DND-41 (cell line): ENCODE measurements around the gene RBM10.

Experiments used
- ATAC-seq: fragments of 200-7000 bp; cut with Tn5 transposase; 3 replicates; pipeline ENCODE4 v1.9.1; 2021; ENCODE audit warnings: low read depth; ENCODE audit not compliant: insufficient read depth
- DNase-seq: peaks from one replicate; pipeline ENCODE4 v3.0.0-alpha.2; 2020
- H2AFZ ChIP-seq: 2 replicates; pipeline ENCODE4 v1.6.0; 2012; ENCODE audit warnings: low read depth, low read length
- H3K27ac ChIP-seq: 2 replicates; pipeline ENCODE4 v1.5.1; 2012; ENCODE audit warnings: low read length, inconsistent platforms
- H3K27me3 ChIP-seq: fragments of 200-600 bp; sonication (generic); 2 replicates; pipeline ENCODE4 v1.6.0; 2012; ENCODE audit warnings: low read length, mild to moderate bottlenecking, inconsistent platforms; ENCODE audit not compliant: insufficient read depth, poor library complexity
- H3K36me3 ChIP-seq: 2 replicates; pipeline ENCODE4 v1.5.1; 2012; ENCODE audit warnings: low read length, inconsistent platforms; ENCODE audit not compliant: insufficient read depth
- H3K4me1 ChIP-seq: 2 replicates; pipeline ENCODE4 v1.5.1; 2012; ENCODE audit warnings: mild to moderate bottlenecking, low read length; ENCODE audit not compliant: insufficient read depth
- H3K4me2 ChIP-seq: 2 replicates; pipeline ENCODE4 v1.6.0; 2012; ENCODE audit warnings: mild to moderate bottlenecking, moderate library complexity, low read length, inconsistent platforms; ENCODE audit not compliant: insufficient read depth
- H3K4me3 ChIP-seq, 2 experiments: fragments of 200-600 bp in 1 of 2; shearing (Covaris generic) in 1 of 2; 2 replicates each; pipeline ENCODE4 v1.5.1; 2012 to 2016; ENCODE audit warnings: inconsistent platforms in 2 of 2, low read length in 2 of 2, mild to moderate bottlenecking in 2 of 2, low read depth in 1 of 2, moderate library complexity in 1 of 2
- H3K79me2 ChIP-seq: 2 replicates; pipeline ENCODE4 v1.6.0; 2012; ENCODE audit warnings: low read length, inconsistent platforms; ENCODE audit not compliant: insufficient read depth
- H3K9ac ChIP-seq: 2 replicates; pipeline ENCODE4 v1.6.0; 2012; ENCODE audit warnings: low read depth, mild to moderate bottlenecking, inconsistent platforms, low read length, moderate library complexity
- H3K9me3 ChIP-seq: 2 replicates; pipeline ENCODE4 v1.5.1; 2012; ENCODE audit warnings: low read length, moderate library complexity, mild to moderate bottlenecking, inconsistent platforms; ENCODE audit not compliant: insufficient read depth, severe bottlenecking
- H4K20me1 ChIP-seq: 2 replicates; pipeline ENCODE4 v1.6.0; 2012; ENCODE audit warnings: low read length; ENCODE audit not compliant: insufficient read depth
- EZH2 ChIP-seq: IDR thresholded peaks from 3 replicates; pipeline ENCODE4 v1.6.1; 2012; ENCODE audit warnings: borderline replicate concordance, low read depth, mild to moderate bottlenecking, moderate library complexity, low read length, inconsistent platforms; ENCODE audit not compliant: severe bottlenecking
- TF ChIP-seq, protein P1 (sequence below): IDR thresholded peaks from 2 replicates; pipeline ENCODE4 v1.5.1; 2012; ENCODE audit warnings: borderline replicate concordance, low read length, moderate library complexity, mild to moderate bottlenecking; ENCODE audit not compliant: poor library complexity, severe bottlenecking; ENCODE audit errors: extremely low read depth

Gene RBM10

DNA sequence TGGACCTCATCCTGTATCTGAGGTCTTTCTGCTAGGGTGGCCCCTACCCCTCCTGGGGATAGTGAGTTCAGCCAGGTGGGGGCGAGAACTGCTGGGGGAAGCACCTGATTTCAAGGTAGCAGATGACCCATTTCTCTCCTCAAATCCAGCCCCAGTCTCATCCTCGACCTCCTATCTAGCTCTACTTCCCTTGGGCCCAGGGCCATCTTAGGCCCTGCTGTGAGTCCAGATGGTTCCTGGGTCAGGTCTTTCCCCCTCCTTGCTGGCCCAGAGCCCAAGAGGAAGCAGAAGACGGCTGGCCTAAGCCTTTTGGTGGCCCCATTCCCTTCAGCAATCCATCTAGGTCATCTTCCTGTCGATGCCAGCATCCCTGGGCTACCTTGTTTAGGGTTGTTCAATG, 76.7 kb downstream of the RBM10 start:
- DNase-seq (no peak), ATAC-seq (no peak)
- Histone ChIP-seq H3K27me3 (no peaks in the 10 kb centered on the region), H3K27ac (no peak overlapping the region; the same call in 1 of the 2 replicates), H3K79me2 (peaks cover 50% of the 10 kb centered on the region), H2AFZ (no peak overlapping the region), H3K36me3 (peaks cover 71% of the 10 kb centered on the region), H3K4me2 (no peak overlapping the region; the same call in 1 of the 2 replicates), H3K9me3 (no peaks in the 10 kb centered on the region), H3K4me3 (no peak overlapping the region), H3K9ac (no peak overlapping the region), H4K20me1 (peaks cover 51% of the 10 kb centered on the region), H3K4me1 (peaks cover 31% of the 10 kb centered on the region)
- no peak for TF ChIP-seq EZH2
- TF ChIP-seq, protein P1, sequence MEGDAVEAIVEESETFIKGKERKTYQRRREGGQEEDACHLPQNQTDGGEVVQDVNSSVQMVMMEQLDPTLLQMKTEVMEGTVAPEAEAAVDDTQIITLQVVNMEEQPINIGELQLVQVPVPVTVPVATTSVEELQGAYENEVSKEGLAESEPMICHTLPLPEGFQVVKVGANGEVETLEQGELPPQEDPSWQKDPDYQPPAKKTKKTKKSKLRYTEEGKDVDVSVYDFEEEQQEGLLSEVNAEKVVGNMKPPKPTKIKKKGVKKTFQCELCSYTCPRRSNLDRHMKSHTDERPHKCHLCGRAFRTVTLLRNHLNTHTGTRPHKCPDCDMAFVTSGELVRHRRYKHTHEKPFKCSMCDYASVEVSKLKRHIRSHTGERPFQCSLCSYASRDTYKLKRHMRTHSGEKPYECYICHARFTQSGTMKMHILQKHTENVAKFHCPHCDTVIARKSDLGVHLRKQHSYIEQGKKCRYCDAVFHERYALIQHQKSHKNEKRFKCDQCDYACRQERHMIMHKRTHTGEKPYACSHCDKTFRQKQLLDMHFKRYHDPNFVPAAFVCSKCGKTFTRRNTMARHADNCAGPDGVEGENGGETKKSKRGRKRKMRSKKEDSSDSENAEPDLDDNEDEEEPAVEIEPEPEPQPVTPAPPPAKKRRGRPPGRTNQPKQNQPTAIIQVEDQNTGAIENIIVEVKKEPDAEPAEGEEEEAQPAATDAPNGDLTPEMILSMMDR = no peak

DNA sequence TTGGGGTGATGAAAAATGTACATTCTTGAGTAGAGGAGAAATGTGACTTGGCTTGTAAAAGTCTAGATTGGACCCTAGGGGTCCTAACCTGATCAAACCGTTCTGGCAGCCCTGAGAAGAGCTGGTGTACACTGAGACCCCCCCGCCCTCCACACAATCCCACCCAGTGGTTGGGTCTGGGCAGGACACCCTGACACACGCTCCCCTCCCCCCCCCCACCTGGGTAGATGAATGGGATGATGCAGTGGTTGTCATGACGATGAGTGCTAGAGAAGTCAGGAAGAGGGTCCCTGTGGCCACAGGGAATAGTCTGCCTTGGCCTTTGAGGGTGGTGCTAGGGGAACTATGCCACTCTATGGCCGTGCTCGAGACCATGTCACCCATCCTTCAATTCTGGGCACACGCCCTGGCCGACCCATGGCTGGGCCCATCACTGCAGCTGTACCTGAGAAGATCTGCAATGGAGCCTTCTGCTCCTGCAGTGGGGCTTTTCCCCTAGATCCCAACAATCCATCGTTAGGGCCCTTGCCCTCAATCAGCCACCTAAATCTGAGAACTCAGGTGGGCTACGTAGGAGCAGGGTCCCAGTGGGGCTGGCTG, 77.8 kb downstream of the RBM10 start:
- H3K79me2 ChIP-seq = peaks cover 50% of the 10 kb centered on the region
- H3K27ac ChIP-seq = no peak overlapping the region
- no peak overlapping the region for H2AFZ ChIP-seq
- TF ChIP-seq, protein P1 = no peak
- TF ChIP-seq EZH2 = no peak
- no peaks in the 10 kb centered on the region for H3K27me3 ChIP-seq
- no peak overlapping the region for H3K4me3 ChIP-seq
- no peaks in the 10 kb centered on the region for H3K9me3 ChIP-seq
- H3K9ac ChIP-seq = no peak overlapping the region
- H4K20me1 ChIP-seq = peaks cover 51% of the 10 kb centered on the region
- peaks cover 23% of the 10 kb centered on the region for H3K4me1 ChIP-seq
- H3K4me2 ChIP-seq = no peak overlapping the region
- ATAC-seq (no peak), DNase-seq (no peak)
- H3K36me3 ChIP-seq = peaks cover 81% of the 10 kb centered on the region

DNA sequence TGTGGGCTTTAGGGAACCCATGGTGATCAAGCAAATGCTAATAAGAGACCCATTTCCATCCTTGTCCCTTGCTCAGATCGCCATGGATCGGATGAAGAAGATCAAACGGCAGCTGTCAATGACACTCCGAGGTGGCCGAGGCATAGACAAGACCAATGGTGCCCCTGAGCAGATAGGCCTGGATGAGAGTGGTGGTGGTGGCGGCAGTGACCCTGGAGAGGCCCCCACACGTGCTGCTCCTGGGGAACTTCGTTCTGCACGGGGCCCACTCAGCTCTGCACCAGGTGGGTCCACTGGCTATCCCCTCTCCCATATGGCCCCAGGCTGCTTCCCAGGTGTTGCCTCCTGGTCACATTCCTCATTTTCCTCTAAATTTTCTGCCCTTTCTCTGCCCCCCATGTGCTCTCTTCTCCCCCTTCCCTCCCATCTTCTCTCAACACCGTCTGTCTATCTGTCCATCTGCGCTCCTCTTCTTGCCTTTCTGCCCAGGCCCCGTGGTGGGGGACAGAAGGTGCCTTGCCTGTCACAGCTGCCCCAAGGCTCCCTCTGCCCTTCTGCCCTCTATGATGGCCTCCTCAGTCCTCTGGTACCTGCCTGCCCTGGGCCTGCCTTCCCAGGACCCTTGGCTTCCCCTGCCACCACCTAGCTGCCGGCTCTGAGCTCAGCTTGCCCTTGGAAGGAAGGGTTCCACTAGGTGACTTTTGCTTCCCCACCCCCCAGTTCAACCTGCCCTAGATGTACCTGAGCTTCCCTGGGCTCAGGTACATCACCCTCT, 78.6 kb downstream of the RBM10 start:
- H3K4me2 ChIP-seq = no peak overlapping the region
- no peaks in the 10 kb centered on the region for H3K9me3 ChIP-seq
- peaks cover 23% of the 10 kb centered on the region for H3K4me1 ChIP-seq
- TF ChIP-seq, protein P1 = no peak
- no peak for TF ChIP-seq EZH2
- ATAC-seq (no peak), DNase-seq (no peak)
- no peak overlapping the region for H3K9ac ChIP-seq
- no peaks in the 10 kb centered on the region for H3K27me3 ChIP-seq
- H3K4me3 ChIP-seq = no peak overlapping the region
- no peak overlapping the region for H2AFZ ChIP-seq
- peaks cover 51% of the 10 kb centered on the region for H4K20me1 ChIP-seq
- H3K27ac ChIP-seq = no peak overlapping the region
- peaks cover 45% of the 10 kb centered on the region for H3K79me2 ChIP-seq
- H3K36me3 ChIP-seq = peaks cover 88% of the 10 kb centered on the region
